GM12891 (cell line): ENCODE data around the gene SDHC.
"Not testable (repeated sequence)": the region's sequence is repeated elsewhere in the genome, so short reads cannot be mapped to it uniquely, and the experiment has no call there.

Experiments used
- DNase-seq: peaks from one replicate; pipeline ENCODE4 v3.0.0; 2011; ENCODE audit warnings: low spot score; ENCODE audit not compliant: insufficient read length
- FAIRE-seq: peaks from 2 replicates; lab custom pipeline; 2011; peaks lifted over from hg19 to GRCh38; lab: Jason Lieb, UNC
- PAX5 ChIP-seq: IDR thresholded peaks from 2 replicates; pipeline ENCODE4 v1.6.1; 2011; ENCODE audit warnings: low read length, moderate library complexity, mild to moderate bottlenecking; ENCODE audit not compliant: insufficient read depth, severe bottlenecking
- POLR2A ChIP-seq: IDR thresholded peaks from 2 replicates; pipeline ENCODE4 v1.6.1; 2011; ENCODE audit warnings: low read depth, low read length, control low read depth
- POLR2AphosphoS5 ChIP-seq: IDR thresholded peaks from 2 replicates; pipeline ENCODE4 v1.6.1; 2011; ENCODE audit warnings: low read depth, low read length, control low read depth
- POU2F2 ChIP-seq: IDR thresholded peaks from 2 replicates; pipeline ENCODE4 v1.6.1; 2011; ENCODE audit warnings: low read depth, mild to moderate bottlenecking, control low read depth, low read length, moderate library complexity
- SPI1 ChIP-seq: IDR thresholded peaks from 2 replicates; pipeline ENCODE4 v1.6.1; 2011; ENCODE audit warnings: low read depth, low read length, control low read depth
- TAF1 ChIP-seq: IDR thresholded peaks from 2 replicates; pipeline ENCODE4 v1.6.1; 2011; ENCODE audit warnings: low read depth, low read length, control low read depth

SDHC gene

GRCh38 chr1:161398900-161399256 is 84.7 kb downstream of the SDHC start:
- DNase-seq: no peak
- FAIRE-seq: no peak
- TF ChIP-seq TAF1 (no peak), PAX5 (no peak), POLR2A (no peak), SPI1 (no peak), POLR2AphosphoS5 (no peak), POU2F2 (no peak)

GRCh38 chr1:161399257-161399998 is 85.2 kb downstream of the SDHC start:
- TF ChIP-seq PAX5: peak; percentile 89
- TF ChIP-seq POLR2AphosphoS5: peak; percentile 81
- peak; percentile 21 for TF ChIP-seq SPI1
- TF ChIP-seq POLR2A: peak; percentile 90
- TF ChIP-seq POU2F2: peak; percentile 7; the same call in 1 of the 2 replicates
- TF ChIP-seq TAF1: peak; percentile 79; the same call in 1 of the 2 replicates
- FAIRE-seq: peak; percentile 90
- DNase-seq: peak; percentile 72

GRCh38 chr1:161402446-161402845 is 88.3 kb downstream of the SDHC start:
- TF ChIP-seq SPI1 (no peak), TAF1 (no peak), POLR2A (no peak), POLR2AphosphoS5 (no peak), POU2F2 (no peak), PAX5 (no peak)
- FAIRE-seq (peak; percentile 23), DNase-seq (no peak)

- no peak for FAIRE-seq
Measured at GRCh38 chr1:161404051-161404597, 89.9 kb downstream of the SDHC start.

GRCh38 chr1:161406551-161406950 is 92.4 kb downstream of the SDHC start:
- not testable (repeated sequence) for DNase-seq, FAIRE-seq

More at GRCh38 chr1:161404051-161404597, 89.9 kb downstream of the SDHC start:
- TF ChIP-seq SPI1 (no peak), POLR2A (no peak)
- no peak for DNase-seq

- FAIRE-seq (no peak), DNase-seq (no peak)
- TF ChIP-seq POLR2A: no peak
- no peak for TF ChIP-seq POLR2AphosphoS5
- no peak for TF ChIP-seq SPI1
- no peak for TF ChIP-seq TAF1
- no peak for TF ChIP-seq POU2F2
- no peak for TF ChIP-seq PAX5
Measured at GRCh38 chr1:161407451-161407985, 93.3 kb downstream of the SDHC start.

GRCh38 chr1:161408429-161409052 is 94.4 kb downstream of the SDHC start:
- TF ChIP-seq TAF1 (no peak), POU2F2 (no peak), PAX5 (no peak), POLR2AphosphoS5 (no peak), SPI1 (no peak), POLR2A (no peak)
- DNase-seq: no peak
- FAIRE-seq: no peak

- FAIRE-seq, DNase-seq: not testable (repeated sequence)
Measured at GRCh38 chr1:161409848-161410635, 95.9 kb downstream of the SDHC start.

GRCh38 chr1:161410636-161410970 is 96.4 kb downstream of the SDHC start:
- DNase-seq, FAIRE-seq: not testable (repeated sequence)
